IgD-negative memory B cell (primary cell): ENCODE measurements around the gene TRIM6. TPM values are rescaled to one million over a fixed set of nuclear protein-coding genes. Genes with fewer than 3 reads are reported as not detected.
"Not testable (repeated sequence)": the region's sequence is repeated elsewhere in the genome, so short reads cannot be mapped to it uniquely, and the experiment has no call there.

Source experiments
- H3K27ac Mint-ChIP-seq, 3 donors: one replicate each; pipeline ENCODE4 v1.8.0; 2020 to 2022; ENCODE audit warnings: mild to moderate bottlenecking in 3 of 3, mixed read lengths in 3 of 3, moderate library complexity in 1 of 3
- H3K27me3 Mint-ChIP-seq: one replicate; pipeline ENCODE4 v1.8.0; 2021; ENCODE audit warnings: mixed read lengths
- H3K36me3 Mint-ChIP-seq: one replicate; pipeline ENCODE4 v1.8.0; 2020; ENCODE audit warnings: mild to moderate bottlenecking, mixed read lengths
- H3K4me1 Mint-ChIP-seq, 3 donors: one replicate each; pipeline ENCODE4 v1.8.0; 2020 to 2022; ENCODE audit warnings: mixed read lengths in 3 of 3, mild to moderate bottlenecking in 1 of 3
- H3K4me3 Mint-ChIP-seq, 4 donors: one replicate each; pipeline ENCODE4 v1.8.0; 2020 to 2022; ENCODE audit warnings: mild to moderate bottlenecking in 4 of 4, mixed read lengths in 4 of 4, moderate library complexity in 3 of 4
- H3K9me3 Mint-ChIP-seq, 3 donors: one replicate each; pipeline ENCODE4 v1.8.0; 2020 to 2021; ENCODE audit warnings: mixed read lengths in 3 of 3, mild to moderate bottlenecking in 1 of 3
- polyA plus RNA-seq: library from polyadenylated mRNA; unstranded; fragments of 300-500 nt; fragmentation: Illumina TruSeq; gene quantifications from one replicate; pipeline ENCODE4 v1.2.3, GENCODE V29; 2021

TRIM6 gene
- polyA plus RNA-seq, 1 donor from 2014 or later: not detected

GRCh38 chr11:5591613-5592012 is 4.8 kb upstream of the TRIM6 start:
- peaks cover 0 to 5% (median 3%) of the 10 kb centered on the region in 3 donors for H3K4me1 Mint-ChIP-seq
- no peaks in the 10 kb centered on the region for H3K9me3 Mint-ChIP-seq
- H3K27ac Mint-ChIP-seq: no peak overlapping the region
- no peak overlapping the region for H3K4me3 Mint-ChIP-seq
- peaks cover 4% of the 10 kb centered on the region for H3K36me3 Mint-ChIP-seq
- peaks cover 3% of the 10 kb centered on the region for H3K27me3 Mint-ChIP-seq

DNA sequence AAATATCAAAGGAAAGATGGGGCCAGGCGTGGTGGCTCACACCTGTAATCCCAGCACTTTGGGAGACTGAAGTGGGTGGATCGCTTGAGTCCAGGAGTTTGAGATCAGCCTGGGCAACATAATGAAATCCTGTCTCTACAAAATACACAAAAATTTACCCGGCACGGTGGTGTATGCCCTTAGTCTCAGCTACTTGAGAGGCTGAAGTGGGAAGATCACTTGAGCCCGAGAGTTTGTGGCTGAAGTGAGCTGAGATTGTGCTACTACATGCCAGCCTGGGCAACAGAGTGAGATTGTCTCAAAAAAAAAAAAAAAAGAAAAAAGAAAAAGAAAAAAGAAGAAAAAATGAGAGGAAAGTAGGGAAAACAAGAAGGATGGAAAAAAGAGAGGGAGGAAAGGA is 3.8 kb upstream of the TRIM6 start:
- Mint-ChIP-seq H3K27ac (no peak overlapping the region), H3K36me3 (peaks cover 1% of the 10 kb centered on the region), H3K27me3 (peaks cover 5% of the 10 kb centered on the region), H3K4me1 (peaks cover 0 to 7% (median 3%) of the 10 kb centered on the region in 3 donors), H3K9me3 (no peaks in the 10 kb centered on the region), H3K4me3 (no peak overlapping the region)

- no peaks in the 10 kb centered on the region for H3K9me3 Mint-ChIP-seq
Observed at GRCh38 chr11:5593146-5593545, 3.3 kb upstream of the TRIM6 start.

DNA sequence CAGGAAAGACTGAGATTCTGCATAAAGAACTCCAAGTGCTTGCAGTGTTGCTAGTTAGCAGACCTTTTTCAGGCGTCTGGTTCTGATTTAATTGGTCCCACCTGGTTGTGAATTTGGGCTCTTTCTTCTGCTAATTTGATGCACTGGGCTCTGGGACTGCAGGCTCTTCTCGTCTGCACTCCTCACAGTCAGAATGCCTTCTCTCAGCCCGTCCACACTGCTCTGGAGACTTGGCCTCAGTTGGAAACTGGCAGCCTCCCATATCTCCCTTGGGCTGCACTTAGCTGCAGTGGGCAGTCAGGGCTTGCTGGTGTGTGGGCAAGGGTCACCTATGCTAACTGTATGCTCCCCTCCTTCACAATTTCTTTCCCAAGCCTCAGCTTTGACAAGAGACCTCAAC is 1.5 kb downstream of the TRIM6 start:
- Mint-ChIP-seq H3K27me3 (peaks cover 8% of the 10 kb centered on the region), H3K4me1 (peaks cover 0 to 9% (median 3%) of the 10 kb centered on the region in 3 donors), H3K36me3 (peaks cover 1% of the 10 kb centered on the region), H3K4me3 (no peak overlapping the region), H3K9me3 (no peaks in the 10 kb centered on the region), H3K27ac (no peak overlapping the region)

More at GRCh38 chr11:5593146-5593545, 3.3 kb upstream of the TRIM6 start:
- peaks cover 0 to 7% (median 3%) of the 10 kb centered on the region in 3 donors for H3K4me1 Mint-ChIP-seq
- H3K4me3 Mint-ChIP-seq: no peak overlapping the region
- H3K36me3 Mint-ChIP-seq: peaks cover 1% of the 10 kb centered on the region
- no peak overlapping the region for H3K27ac Mint-ChIP-seq
- peaks cover 7% of the 10 kb centered on the region for H3K27me3 Mint-ChIP-seq

DNA sequence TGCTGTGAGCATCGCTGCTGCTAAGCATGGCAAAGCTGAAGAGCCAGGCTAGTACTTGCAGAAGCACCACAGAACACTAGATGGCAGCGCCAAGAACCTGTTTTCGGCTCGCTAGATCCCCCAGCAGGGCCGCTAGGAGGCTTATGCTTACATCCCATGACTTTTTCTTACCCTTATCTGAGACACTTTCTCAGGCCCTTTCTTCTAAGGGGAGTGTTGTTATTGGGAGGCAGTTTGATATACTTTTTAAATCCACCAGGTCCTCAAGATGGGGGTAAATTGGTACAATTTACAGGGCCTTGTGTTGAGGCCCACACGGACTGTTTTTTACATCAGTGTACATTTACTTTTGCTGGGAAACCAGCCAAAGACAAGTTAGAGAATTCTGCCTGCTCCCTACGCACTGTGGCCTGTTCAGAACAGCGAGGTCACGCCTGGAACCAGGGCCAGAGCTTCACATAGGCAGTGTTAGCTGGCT is 4.0 kb downstream of the TRIM6 start:
- Mint-ChIP-seq H3K36me3 (no peaks in the 10 kb centered on the region), H3K4me3 (no peak overlapping the region), H3K4me1 (peaks cover 0 to 8% (median 3%) of the 10 kb centered on the region in 3 donors), H3K27me3 (peaks cover 8% of the 10 kb centered on the region), H3K9me3 (no peaks in the 10 kb centered on the region), H3K27ac (no peak overlapping the region)

GRCh38 chr11:5602791-5603190 is 6.4 kb downstream of the TRIM6 start:
- not testable (repeated sequence) for H3K4me1 Mint-ChIP-seq, H3K9me3 Mint-ChIP-seq, H3K4me3 Mint-ChIP-seq, H3K27me3 Mint-ChIP-seq, H3K36me3 Mint-ChIP-seq, H3K27ac Mint-ChIP-seq

- Mint-ChIP-seq H3K4me3 (no peak overlapping the region), H3K9me3 (no peaks in the 10 kb centered on the region), H3K27me3 (peaks cover 2% of the 10 kb centered on the region), H3K36me3 (no peaks in the 10 kb centered on the region), H3K27ac (no peak overlapping the region), H3K4me1 (peaks cover 0 to 2% (median 0%) of the 10 kb centered on the region in 3 donors)
Observed at GRCh38 chr11:5603326-5603725, 6.9 kb downstream of the TRIM6 start.

GRCh38 chr11:5604896-5605295 is 8.5 kb downstream of the TRIM6 start:
- Mint-ChIP-seq H3K9me3 (no peaks in the 10 kb centered on the region), H3K27ac (no peak overlapping the region), H3K4me1 (peaks cover 0 to 2% (median 0%) of the 10 kb centered on the region in 3 donors)

DNA sequence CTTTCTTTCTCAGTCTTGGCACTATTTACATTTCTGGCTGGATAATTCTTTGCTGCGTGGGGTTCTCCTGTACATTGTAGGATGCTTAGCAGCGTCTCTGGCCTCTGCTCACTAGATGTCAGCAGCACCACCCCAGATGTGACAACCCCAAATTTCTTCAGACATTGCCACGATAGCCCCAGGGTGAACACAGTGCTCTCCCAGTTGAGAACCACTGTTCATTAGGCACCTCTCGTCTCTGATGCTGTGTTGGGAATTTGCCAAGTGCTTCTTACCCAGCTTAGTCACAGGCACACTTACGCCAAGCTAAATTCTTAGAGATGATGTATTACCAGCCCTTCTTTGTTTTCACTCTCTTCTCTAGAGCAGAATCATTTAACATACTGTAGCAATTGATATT is 9.4 kb downstream of the TRIM6 start:
- Mint-ChIP-seq H3K4me1 (no peaks in the 10 kb centered on the region), H3K27ac (no peak overlapping the region), H3K9me3 (peaks cover 0 to 3% (median 0%) of the 10 kb centered on the region in 3 donors), H3K36me3 (no peaks in the 10 kb centered on the region), H3K27me3 (no peaks in the 10 kb centered on the region), H3K4me3 (no peak overlapping the region)

More at GRCh38 chr11:5604896-5605295, 8.5 kb downstream of the TRIM6 start:
- H3K4me3 Mint-ChIP-seq: no peak overlapping the region
- no peaks in the 10 kb centered on the region for H3K36me3 Mint-ChIP-seq
- H3K27me3 Mint-ChIP-seq: no peaks in the 10 kb centered on the region

DNA sequence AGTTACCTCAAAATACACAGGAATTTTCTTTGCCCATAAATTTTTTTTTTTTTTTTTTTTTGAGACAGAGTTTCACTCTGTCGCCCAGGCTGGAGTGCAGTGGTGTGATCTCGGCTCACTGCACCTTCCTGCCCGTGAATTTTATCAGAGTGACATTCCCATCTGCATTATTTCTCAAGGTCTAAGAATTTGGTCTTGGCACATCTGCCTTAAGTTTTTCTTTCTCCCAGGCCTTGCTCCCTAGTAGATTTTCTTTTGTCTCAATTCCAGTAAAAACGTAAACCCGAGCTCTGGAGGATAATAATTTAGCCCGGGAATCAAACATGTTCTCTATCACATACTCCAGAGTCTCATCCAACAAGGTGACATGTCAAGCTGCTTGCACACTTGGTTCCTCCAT is 12.4 kb downstream of the TRIM6 start:
- Mint-ChIP-seq H3K27ac (no peak overlapping the region), H3K4me1 (no peaks in the 10 kb centered on the region), H3K9me3 (peaks cover 0 to 3% (median 0%) of the 10 kb centered on the region in 3 donors), H3K36me3 (no peaks in the 10 kb centered on the region), H3K27me3 (no peaks in the 10 kb centered on the region), H3K4me3 (no peak overlapping the region)

DNA sequence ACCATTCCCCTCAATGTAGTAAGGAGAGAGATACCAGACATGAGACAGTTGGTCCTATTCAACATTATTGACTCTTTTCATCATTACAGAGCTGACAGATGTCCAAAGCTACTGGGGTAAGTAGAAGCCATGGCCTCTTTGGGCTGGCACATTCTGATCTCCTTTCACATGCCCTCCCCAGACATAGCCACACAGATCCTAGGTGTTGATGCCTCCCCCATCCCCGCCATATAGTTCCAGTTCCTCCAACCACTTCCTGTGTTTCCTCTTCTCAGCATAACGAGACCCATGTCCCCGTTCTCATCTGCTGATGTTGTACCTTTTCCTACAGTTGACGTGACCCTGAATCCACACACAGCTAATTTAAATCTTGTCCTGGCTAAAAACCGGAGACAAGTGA is 14.0 kb downstream of the TRIM6 start:
- Mint-ChIP-seq H3K4me1 (no peaks in the 10 kb centered on the region), H3K4me3 (no peak overlapping the region), H3K27ac (no peak overlapping the region), H3K27me3 (no peaks in the 10 kb centered on the region), H3K36me3 (no peaks in the 10 kb centered on the region), H3K9me3 (peaks cover 0 to 3% (median 0%) of the 10 kb centered on the region in 3 donors)

DNA sequence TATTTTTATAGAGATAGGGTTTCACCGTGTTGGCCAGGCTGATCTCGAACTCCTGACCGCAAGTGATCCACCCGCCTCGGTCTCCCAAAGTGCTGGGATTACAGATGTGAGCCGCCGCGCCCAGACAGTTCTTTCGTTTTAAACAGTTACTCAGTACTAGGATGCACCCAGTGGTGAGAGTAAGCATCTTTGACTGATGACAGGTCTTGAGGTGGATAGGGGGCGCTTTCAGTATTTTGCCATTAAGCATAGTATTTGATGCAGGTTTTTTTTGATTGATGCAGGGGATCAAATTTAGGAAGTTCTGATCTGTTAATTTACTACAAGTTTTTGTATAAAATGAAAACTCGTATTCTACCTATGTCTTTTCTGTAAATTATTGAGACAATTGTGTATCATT is 15.2 kb downstream of the TRIM6 start:
- no peaks in the 10 kb centered on the region for H3K4me1 Mint-ChIP-seq
- peaks cover 0 to 3% (median 0%) of the 10 kb centered on the region in 3 donors for H3K9me3 Mint-ChIP-seq
- no peaks in the 10 kb centered on the region for H3K27me3 Mint-ChIP-seq
- H3K27ac Mint-ChIP-seq: no peak overlapping the region
- H3K4me3 Mint-ChIP-seq: no peak overlapping the region
- H3K36me3 Mint-ChIP-seq: no peaks in the 10 kb centered on the region

DNA sequence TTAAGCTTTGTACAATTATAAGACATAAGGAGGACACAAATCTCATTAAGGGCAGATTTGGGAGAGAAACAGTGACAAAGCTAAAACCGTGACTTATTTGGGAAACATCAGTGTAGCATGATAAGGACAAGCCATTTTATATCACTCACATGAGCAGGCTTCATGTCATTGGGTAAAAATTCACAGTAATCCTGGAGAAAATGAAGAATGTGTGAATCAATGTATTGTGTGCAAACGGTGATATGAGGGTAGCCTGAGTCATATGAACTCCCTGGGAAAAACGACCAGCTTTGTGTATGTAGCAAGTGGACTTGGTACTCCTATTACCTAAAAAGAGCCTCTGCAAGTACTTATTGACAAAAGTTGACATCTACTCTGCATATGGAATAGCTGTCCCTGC is 22.4 kb downstream of the TRIM6 start:
- Mint-ChIP-seq H3K36me3 (peaks cover 3% of the 10 kb centered on the region), H3K4me1 (peaks cover 0 to 4% (median 0%) of the 10 kb centered on the region in 3 donors), H3K27me3 (no peaks in the 10 kb centered on the region), H3K27ac (no peak overlapping the region), H3K4me3 (no peak overlapping the region), H3K9me3 (no peaks in the 10 kb centered on the region)

DNA sequence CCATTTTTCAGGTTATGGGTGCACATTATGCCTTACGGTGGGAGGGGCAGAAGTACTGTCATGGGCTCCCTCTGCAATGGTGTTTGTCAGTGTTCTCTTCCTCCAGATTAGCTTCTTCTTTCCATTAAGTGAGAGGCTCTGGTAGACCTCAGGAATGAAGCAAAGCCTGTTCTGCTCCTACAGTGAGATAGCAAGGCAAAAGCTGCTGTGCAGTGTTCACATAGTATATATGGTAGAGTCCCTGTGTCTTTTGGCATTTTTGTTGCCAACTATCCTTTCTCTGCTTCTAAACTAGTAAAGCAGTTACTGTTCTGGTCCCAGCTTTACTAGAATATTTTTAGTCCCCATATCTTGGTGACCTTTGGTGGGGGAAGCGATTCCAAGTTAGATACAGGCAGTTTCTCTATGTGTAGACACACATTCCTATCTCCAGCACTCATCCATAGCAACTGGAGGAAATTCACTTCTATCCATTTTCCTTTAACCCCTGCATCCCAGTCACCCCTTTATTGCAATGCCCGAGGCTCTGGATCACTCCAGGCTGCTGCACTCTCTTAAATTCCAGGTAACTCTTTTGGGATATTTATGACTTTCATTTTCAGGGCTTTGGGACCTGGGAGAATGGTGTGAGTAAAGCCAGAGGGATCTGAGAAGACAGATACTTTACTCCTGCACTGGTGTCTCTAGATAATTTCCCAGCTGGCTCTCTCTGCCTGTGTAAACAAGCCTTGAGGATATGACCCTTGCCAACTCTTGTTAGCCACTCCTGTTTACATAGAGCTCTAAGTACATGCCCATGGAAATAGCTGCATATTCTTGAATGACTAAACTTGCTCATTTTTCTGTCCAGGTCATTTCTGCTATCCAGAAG is 24.4 kb downstream of the TRIM6 start:
- Mint-ChIP-seq H3K4me3 (no peak overlapping the region), H3K9me3 (no peaks in the 10 kb centered on the region), H3K27me3 (no peaks in the 10 kb centered on the region), H3K27ac (no peak overlapping the region), H3K4me1 (peaks cover 3 to 22% (median 12%) of the 10 kb centered on the region in 3 donors), H3K36me3 (peaks cover 3% of the 10 kb centered on the region)

DNA sequence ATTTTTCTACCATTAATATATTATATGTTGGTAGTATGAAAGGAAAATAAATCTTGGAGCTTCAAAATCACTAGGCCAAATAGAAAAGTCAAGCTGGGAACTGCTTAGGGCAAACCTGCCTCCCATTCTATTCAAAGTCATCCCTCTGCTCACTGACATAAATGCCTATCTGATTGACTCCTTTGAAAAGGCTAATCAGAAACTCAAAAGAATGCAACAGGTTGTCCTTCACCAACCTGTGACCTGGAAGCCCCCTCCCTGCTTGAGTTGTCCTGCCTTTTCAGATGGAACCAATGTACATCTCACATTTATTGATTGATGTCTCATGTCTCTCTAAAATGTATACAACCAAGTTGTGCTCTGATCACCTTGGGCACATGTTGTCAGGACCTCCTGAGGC is 25.1 kb downstream of the TRIM6 start:
- H3K9me3 Mint-ChIP-seq: no peaks in the 10 kb centered on the region
- peaks cover 8 to 28% (median 17%) of the 10 kb centered on the region in 3 donors for H3K4me1 Mint-ChIP-seq
- H3K4me3 Mint-ChIP-seq: peak overlapping the region in 1 of 4 donors; percentile 16
- H3K27ac Mint-ChIP-seq: peak overlapping the region in 1 of 3 donors; percentile 76
- no peaks in the 10 kb centered on the region for H3K27me3 Mint-ChIP-seq
- H3K36me3 Mint-ChIP-seq: peaks cover 6% of the 10 kb centered on the region

- Mint-ChIP-seq H3K27me3 (no peaks in the 10 kb centered on the region), H3K36me3 (peaks cover 13% of the 10 kb centered on the region), H3K27ac (no peak overlapping the region), H3K4me3 (peak overlapping the region in 3 of 4 donors; percentile 30 to 44 (median 39)), H3K4me1 (peaks cover 18 to 40% (median 23%) of the 10 kb centered on the region in 3 donors), H3K9me3 (no peaks in the 10 kb centered on the region)
Observed at GRCh38 chr11:5622802-5623201, 26.4 kb downstream of the TRIM6 start.
